HAP-1 (cell line): ENCODE measurements around the gene YIF1A.
A peak's percentile ranks its signal among the peaks of the same experiment; 100 is the strongest.

Experiments used
- DNase-seq, 2 experiments: peaks; one replicate each; pipeline ENCODE4 v3.0.0-alpha.2; 2016 to 2020; ENCODE audit warnings: low spot score in 2 of 2
- H3K27me3 ChIP-seq: fragments of 250-450 bp; sonication (Bioruptor Pico); 2 replicates; pipeline ENCODE4 v1.5.1; 2020; ENCODE audit warnings: low read depth, mild to moderate bottlenecking, moderate library complexity
- H3K36me3 ChIP-seq: fragments of 250-450 bp; sonication (Bioruptor Pico); replicated peaks from 2 replicates; pipeline ENCODE4 v1.5.1; 2020; ENCODE audit warnings: mild to moderate bottlenecking
- H3K4me1 ChIP-seq: fragments of 250-450 bp; sonication (Bioruptor Pico); 2 replicates; pipeline ENCODE4 v1.5.1; 2020; ENCODE audit warnings: mild to moderate bottlenecking
- H3K4me3 ChIP-seq: fragments of 250-450 bp; sonication (Bioruptor Pico); 2 replicates; pipeline ENCODE4 v1.5.1; 2020; ENCODE audit warnings: mild to moderate bottlenecking, moderate library complexity
- H3K9me3 ChIP-seq: fragments of 250-450 bp; sonication (Bioruptor Pico); 2 replicates; pipeline ENCODE4 v1.5.1; 2020; ENCODE audit warnings: mild to moderate bottlenecking, moderate library complexity
- in situ Hi-C: fragments of 300-500 bp; cut with MboI; formaldehyde crosslinking; loops from 3 replicates; pipeline ENCODE4 v1.14.3; 2020; ENCODE audit warnings: low sequenced_read_pairs, inconsistent platforms, mixed read lengths

Gene YIF1A

GRCh38 chr11:66317723-66318599 is 29.0 kb upstream of the YIF1A start:
- H3K4me3 ChIP-seq = no peak overlapping the region
- in situ Hi-C loops = no loop called here
- H3K36me3 ChIP-seq = no peaks in the 10 kb centered on the region
- no peaks in the 10 kb centered on the region for H3K27me3 ChIP-seq
- H3K9me3 ChIP-seq = no peaks in the 10 kb centered on the region; the same call in 1 of the 2 replicates
- H3K4me1 ChIP-seq = peaks cover 4% of the 10 kb centered on the region
- no peak for DNase-seq

GRCh38 chr11:66317322-66317722 is 28.4 kb upstream of the YIF1A start:
- H3K4me1 ChIP-seq = peaks cover 4% of the 10 kb centered on the region
- no peak for DNase-seq
- H3K9me3 ChIP-seq = no peaks in the 10 kb centered on the region; the same call in 1 of the 2 replicates
- H3K27me3 ChIP-seq = no peaks in the 10 kb centered on the region
- in situ Hi-C loops = no loop called here
- H3K36me3 ChIP-seq = no peaks in the 10 kb centered on the region
- H3K4me3 ChIP-seq = no peak overlapping the region

- H3K4me1 ChIP-seq = peaks cover 4% of the 10 kb centered on the region
- no peak for DNase-seq
- H3K9me3 ChIP-seq = no peaks in the 10 kb centered on the region; the same call in 1 of the 2 replicates
- H3K4me3 ChIP-seq = no peak within 1 kb of the TSS
- H3K27me3 ChIP-seq = no peaks in the 10 kb centered on the region
- H3K36me3 ChIP-seq = no peaks in the 10 kb centered on the region
- in situ Hi-C loops = no loop called here
These were observed 27.9 kb upstream of the YIF1A start, which contains the start of gene CD248 for GRCh38 chr11:66316849-66317251. TSS of gene CD248 (minus strand) at chr11:66317044. CDS start at chr11:66317027, 17 bp downstream.

GRCh38 chr11:66315921-66316811 is 27.2 kb upstream of the YIF1A start:
- no peaks in the 10 kb centered on the region for H3K36me3 ChIP-seq
- H3K4me3 ChIP-seq = no peak overlapping the region
- in situ Hi-C loops = no loop called here
- no peaks in the 10 kb centered on the region for H3K27me3 ChIP-seq
- H3K9me3 ChIP-seq = no peaks in the 10 kb centered on the region; the same call in 1 of the 2 replicates
- H3K4me1 ChIP-seq = peaks cover 8% of the 10 kb centered on the region
- DNase-seq = no peak

GRCh38 chr11:66315498-66315885 is 26.5 kb upstream of the YIF1A start:
- Histone ChIP-seq H3K27me3 (no peaks in the 10 kb centered on the region), H3K36me3 (no peaks in the 10 kb centered on the region), H3K9me3 (no peaks in the 10 kb centered on the region; the same call in 1 of the 2 replicates), H3K4me3 (no peak overlapping the region), H3K4me1 (peaks cover 8% of the 10 kb centered on the region)
- in situ Hi-C loops = no loop called here
- no peak for DNase-seq

GRCh38 chr11:66314561-66315497 is 25.9 kb upstream of the YIF1A start:
- in situ Hi-C loops = no loop called here
- H3K27me3 ChIP-seq = no peaks in the 10 kb centered on the region
- H3K4me1 ChIP-seq = peaks cover 8% of the 10 kb centered on the region
- H3K4me3 ChIP-seq = no peak overlapping the region
- no peaks in the 10 kb centered on the region; the same call in 1 of the 2 replicates for H3K9me3 ChIP-seq
- DNase-seq = no peak
- H3K36me3 ChIP-seq = no peaks in the 10 kb centered on the region

- DNase-seq = no peak
- H3K4me1 ChIP-seq = peaks cover 8% of the 10 kb centered on the region
- H3K36me3 ChIP-seq = no peaks in the 10 kb centered on the region
- no peak overlapping the region for H3K4me3 ChIP-seq
- H3K9me3 ChIP-seq = no peaks in the 10 kb centered on the region; the same call in 1 of the 2 replicates
- in situ Hi-C loops = no loop called here
- H3K27me3 ChIP-seq = no peaks in the 10 kb centered on the region
These were observed 25.2 kb upstream of the YIF1A start for GRCh38 chr11:66314186-66314501.

- peaks cover 8% of the 10 kb centered on the region for H3K4me1 ChIP-seq
- no peaks in the 10 kb centered on the region for H3K36me3 ChIP-seq
- in situ Hi-C loops = no loop called here
- DNase-seq = no peak
- no peaks in the 10 kb centered on the region for H3K9me3 ChIP-seq
- H3K4me3 ChIP-seq = peak overlapping the region; percentile 7
- H3K27me3 ChIP-seq = no peaks in the 10 kb centered on the region
These were observed 24.6 kb upstream of the YIF1A start for GRCh38 chr11:66313321-66314185.

GRCh38 chr11:66312549-66313320 is 23.8 kb upstream of the YIF1A start:
- in situ Hi-C loops = no loop called here
- Histone ChIP-seq H3K9me3 (no peaks in the 10 kb centered on the region), H3K27me3 (no peaks in the 10 kb centered on the region), H3K4me1 (peaks cover 8% of the 10 kb centered on the region), H3K4me3 (peak overlapping the region; percentile 47), H3K36me3 (no peaks in the 10 kb centered on the region)
- peak; percentile 94 to 100 for DNase-seq

- no peaks in the 10 kb centered on the region for H3K27me3 ChIP-seq
- H3K36me3 ChIP-seq = no peaks in the 10 kb centered on the region
- peak overlapping the region; percentile 47 for H3K4me3 ChIP-seq
- H3K4me1 ChIP-seq = peaks cover 8% of the 10 kb centered on the region
- H3K9me3 ChIP-seq = no peaks in the 10 kb centered on the region
- in situ Hi-C loops = no loop called here
- peak; percentile 92 to 96 for DNase-seq
These were observed 23.1 kb upstream of the YIF1A start for GRCh38 chr11:66311965-66312548.

GRCh38 chr11:66311470-66311964 is 22.6 kb upstream of the YIF1A start:
- no peak for DNase-seq
- in situ Hi-C loops = no loop called here
- no peaks in the 10 kb centered on the region for H3K27me3 ChIP-seq
- H3K4me1 ChIP-seq = peaks cover 8% of the 10 kb centered on the region
- no peaks in the 10 kb centered on the region for H3K9me3 ChIP-seq
- no peaks in the 10 kb centered on the region for H3K36me3 ChIP-seq
- peak overlapping the region; percentile 47 for H3K4me3 ChIP-seq
